Thymus (tissue), 14 donors: ENCODE data around the gene CHML. TPM values are rescaled to one million over a fixed set of nuclear protein-coding genes. Genes with fewer than 3 reads are reported as not detected.
"Not testable (repeated sequence)": the region's sequence is repeated elsewhere in the genome, so short reads cannot be mapped to it uniquely, and the experiment has no call there.

Source experiments
- DNase-seq, 9 donors: peaks; one replicate each; pipeline ENCODE4 v3.0.0-alpha.2; 2013; ENCODE audit warnings: low spot score in 9 of 9, low read depth in 6 of 9, missing footprints in 1 of 9
- H3K27ac ChIP-seq, 2 donors: one replicate each; pipeline ENCODE4 v1.5.1; 2013; ENCODE audit warnings: control low read depth in 1 of 2, low read depth in 1 of 2, low read length in 1 of 2, mild to moderate bottlenecking in 1 of 2, moderate library complexity in 1 of 2
- H3K27me3 ChIP-seq, 2 donors: one replicate each; pipeline ENCODE4 v1.5.1; 2013; ENCODE audit warnings: low read length in 1 of 2; ENCODE audit not compliant: control insufficient read depth in 2 of 2, insufficient read depth in 1 of 2
- H3K36me3 ChIP-seq, 2 donors: one replicate each; pipeline ENCODE4 v1.5.1; 2013; ENCODE audit warnings: low read length in 1 of 2, mild to moderate bottlenecking in 1 of 2, moderate library complexity in 1 of 2; ENCODE audit not compliant: control insufficient read depth in 2 of 2, insufficient read depth in 2 of 2
- H3K4me1 ChIP-seq, 2 donors: one replicate each; pipeline ENCODE4 v1.5.1; 2013; ENCODE audit warnings: low read length in 2 of 2; ENCODE audit not compliant: control insufficient read depth in 2 of 2, insufficient read depth in 2 of 2
- H3K4me3 ChIP-seq, 2 donors: one replicate each; pipeline ENCODE4 v1.5.1; 2013; ENCODE audit warnings: low read length in 2 of 2, control low read depth in 1 of 2, mild to moderate bottlenecking in 1 of 2
- H3K9me3 ChIP-seq, 2 donors: one replicate each; pipeline ENCODE4 v1.5.1; 2013; ENCODE audit warnings: low read length in 1 of 2, mild to moderate bottlenecking in 1 of 2; ENCODE audit not compliant: control insufficient read depth in 2 of 2, insufficient read depth in 1 of 2
- WGBS: extraction: QIAGEN DNeasy Blood & Tissue Kit; methylation state at CpG from one replicate; pipeline ENCODE4 v1.1.7; 2013; 5-methylcytosine and 5-hydroxymethylcytosine counted together
- long read RNA-seq, 10 donors: transcript quantifications; one replicate each; lab custom pipeline, GENCODE V29; 2026
- polyA plus RNA-seq: library from polyadenylated mRNA; stranded (reverse); fragments of 200-250 nt; gene quantifications from one replicate; pipeline ENCODE4 v1.2.3, GENCODE V29; 2013
- total RNA-seq: library from RNA; stranded (reverse); fragments of 120-200 nt; gene quantifications from one replicate; pipeline ENCODE4 v1.2.4, GENCODE V29; 2013
- donor health status: healthy.

The CHML gene
- total RNA-seq, result 13.3 TPM
- 7.4 TPM for polyA plus RNA-seq
- long read RNA-seq, donor 1, full-length matches to known transcripts, result 1 of 1 reads
- long read RNA-seq, donor 1, partial matches to known transcripts, result 0 of 1 reads
- long read RNA-seq, donor 1, other reads (novel, unspliced or antisense), result 0 of 1 reads
- long read RNA-seq, donor 2, full-length matches to known transcripts, result 3 of 3 reads
- long read RNA-seq, donor 2, partial matches to known transcripts, result 0 of 3 reads
- long read RNA-seq, donor 2, other reads (novel, unspliced or antisense), result 0 of 3 reads
- long read RNA-seq, donor 3, full-length matches to known transcripts, result 6 of 6 reads
- long read RNA-seq, donor 3, partial matches to known transcripts, result 0 of 6 reads
- long read RNA-seq, donor 3, other reads (novel, unspliced or antisense), result 0 of 6 reads
- long read RNA-seq, donor 4, full-length matches to known transcripts, result 3 of 3 reads
- long read RNA-seq, donor 4, partial matches to known transcripts, result 0 of 3 reads
- long read RNA-seq, donor 4, other reads (novel, unspliced or antisense), result 0 of 3 reads
- long read RNA-seq, donor 5, full-length matches to known transcripts, result 4 of 4 reads
- long read RNA-seq, donor 5, partial matches to known transcripts, result 0 of 4 reads
- long read RNA-seq, donor 5, other reads (novel, unspliced or antisense), result 0 of 4 reads
- long read RNA-seq, donor 6, full-length matches to known transcripts, result 3 of 3 reads
- long read RNA-seq, donor 6, partial matches to known transcripts, result 0 of 3 reads
- long read RNA-seq, donor 6, other reads (novel, unspliced or antisense), result 0 of 3 reads
- long read RNA-seq, donor 7, full-length matches to known transcripts, result 2 of 2 reads
- long read RNA-seq, donor 7, partial matches to known transcripts, result 0 of 2 reads
- long read RNA-seq, donor 7, other reads (novel, unspliced or antisense), result 0 of 2 reads
- long read RNA-seq, donor 8, full-length matches to known transcripts, result 3 of 3 reads
- long read RNA-seq, donor 8, partial matches to known transcripts, result 0 of 3 reads
- long read RNA-seq, donor 8, other reads (novel, unspliced or antisense), result 0 of 3 reads
- long read RNA-seq, donor 9, full-length matches to known transcripts, result 3 of 3 reads
- long read RNA-seq, donor 9, partial matches to known transcripts, result 0 of 3 reads
- long read RNA-seq, donor 9, other reads (novel, unspliced or antisense), result 0 of 3 reads
- long read RNA-seq, donor 10, full-length matches to known transcripts, result 2 of 2 reads
- long read RNA-seq, donor 10, partial matches to known transcripts, result 0 of 2 reads
- long read RNA-seq, donor 10, other reads (novel, unspliced or antisense), result 0 of 2 reads

- peak within 1 kb of the TSS; percentile 88 to 90 for H3K4me3 ChIP-seq
- WGBS, result 7% methylated on average over 81 of the region's 81 CpGs
- H3K9me3 ChIP-seq, result no peaks in the 10 kb centered on the region
- H3K27ac ChIP-seq, result peak within 1 kb of the TSS; percentile 68 to 73
- peaks cover 11 to 20% of the 10 kb centered on the region in 2 donors for H3K4me1 ChIP-seq
- H3K36me3 ChIP-seq, result peaks cover 0 to 2% of the 10 kb centered on the region in 2 donors
- peak; percentile 46 to 91 (median 82) for DNase-seq
- no peaks in the 10 kb centered on the region for H3K27me3 ChIP-seq
These were observed at the start of gene CHML, which contains the start of gene OPN3 for GRCh38 chr1:241640149-241640866. Gene CHML, minus strand, starts transcription at chr1:241640369. Its CDS starts 4,603 bp downstream, at chr1:241635766. Gene OPN3, minus strand, starts transcription at chr1:241640369. Its CDS starts 115 bp downstream, at chr1:241640254.

GRCh38 chr1:241688940-241689368, 48.8 kb upstream of the CHML start:
- Histone ChIP-seq H3K9me3 (no peaks in the 10 kb centered on the region), H3K27ac (no peak overlapping the region), H3K4me3 (no peak overlapping the region), H3K27me3 (no peaks in the 10 kb centered on the region), H3K4me1 (no peaks in the 10 kb centered on the region), H3K36me3 (no peaks in the 10 kb centered on the region)
- 54% methylated on average over 2 of the region's 2 CpGs for WGBS
- DNase-seq, result no peak

GRCh38 chr1:241684108-241684507, 43.9 kb upstream of the CHML start:
- no peak for DNase-seq

GRCh38 chr1:241682921-241683320, 42.8 kb upstream of the CHML start:
- 96% methylated on average over 2 of the region's 2 CpGs for WGBS
- Histone ChIP-seq H3K36me3 (no peaks in the 10 kb centered on the region), H3K27me3 (no peaks in the 10 kb centered on the region), H3K4me1 (peaks cover 0 to 8% of the 10 kb centered on the region in 2 donors), H3K9me3 (no peaks in the 10 kb centered on the region), H3K27ac (no peak overlapping the region), H3K4me3 (no peak overlapping the region)
- no peak for DNase-seq

More at GRCh38 chr1:241684108-241684507, 43.9 kb upstream of the CHML start:
- Histone ChIP-seq H3K9me3 (no peaks in the 10 kb centered on the region), H3K4me1 (peaks cover 0 to 2% of the 10 kb centered on the region in 2 donors), H3K27me3 (no peaks in the 10 kb centered on the region), H3K4me3 (no peak overlapping the region), H3K27ac (no peak overlapping the region), H3K36me3 (no peaks in the 10 kb centered on the region)
- 97% methylated on average over 1 of the region's 1 CpG for WGBS

- not testable (repeated sequence) for H3K36me3 ChIP-seq, H3K9me3 ChIP-seq, DNase-seq, H3K4me3 ChIP-seq, H3K27ac ChIP-seq, H3K27me3 ChIP-seq
- 82% methylated on average over 4 of the region's 4 CpGs for WGBS
- H3K4me1 ChIP-seq, result peaks cover 5 to 14% of the 10 kb centered on the region in 2 donors
These were observed 41.8 kb upstream of the CHML start for GRCh38 chr1:241681861-241682448.

GRCh38 chr1:241679961-241680360, 39.8 kb upstream of the CHML start:
- no peaks in the 10 kb centered on the region for H3K36me3 ChIP-seq
- H3K27ac ChIP-seq, result no peak overlapping the region
- H3K4me3 ChIP-seq, result no peak overlapping the region
- H3K9me3 ChIP-seq, result no peaks in the 10 kb centered on the region
- WGBS, result 76% methylated on average over 3 of the region's 3 CpGs
- no peaks in the 10 kb centered on the region for H3K27me3 ChIP-seq
- DNase-seq, result no peak
- H3K4me1 ChIP-seq, result peaks cover 9 to 21% of the 10 kb centered on the region in 2 donors

- no peak overlapping the region for H3K27ac ChIP-seq
- H3K4me3 ChIP-seq, result no peak overlapping the region
- H3K4me1 ChIP-seq, result peaks cover 9 to 21% of the 10 kb centered on the region in 2 donors
- no peaks in the 10 kb centered on the region for H3K27me3 ChIP-seq
- DNase-seq, result no peak
- WGBS, result 97% methylated on average over 4 of the region's 4 CpGs
- no peaks in the 10 kb centered on the region for H3K36me3 ChIP-seq
- no peaks in the 10 kb centered on the region for H3K9me3 ChIP-seq
These were observed 39.2 kb upstream of the CHML start for GRCh38 chr1:241679404-241679803.

GRCh38 chr1:241678536-241678935, 38.4 kb upstream of the CHML start:
- H3K36me3 ChIP-seq, result no peaks in the 10 kb centered on the region
- no peak for DNase-seq
- WGBS, result 96% methylated on average over 2 of the region's 2 CpGs

More at GRCh38 chr1:241678536-241678935, 38.4 kb upstream of the CHML start:
- Histone ChIP-seq H3K27me3 (no peaks in the 10 kb centered on the region), H3K9me3 (no peaks in the 10 kb centered on the region), H3K27ac (no peak overlapping the region), H3K4me1 (peaks cover 9 to 21% of the 10 kb centered on the region in 2 donors), H3K4me3 (no peak overlapping the region)
